Measurements from ENCODE around the gene SLC16A9.
A peak's percentile ranks its signal among the peaks of the same experiment; 100 is the strongest.

The SLC16A9 gene

GRCh38 chr10:59627366-59628018 lies 82.2 kb downstream of the SLC16A9 start:
- no peak for DNase-seq (ENCODE audit: low spot score)

GRCh38 chr10:59626523-59626869 lies 83.2 kb downstream of the SLC16A9 start:
- no peak for DNase-seq (ENCODE audit: low spot score)

GRCh38 chr10:59625721-59626522 lies 83.7 kb downstream of the SLC16A9 start:
- DNase-seq (ENCODE audit: low spot score): peak; percentile 58

GRCh38 chr10:59624951-59625350 lies 84.7 kb downstream of the SLC16A9 start:
- DNase-seq (ENCODE audit: low spot score): no peak

GRCh38 chr10:59624136-59624535 lies 85.5 kb downstream of the SLC16A9 start:
- no peak for DNase-seq (ENCODE audit: low spot score)

- no peak for DNase-seq (ENCODE audit: low spot score)
Observed at GRCh38 chr10:59623133-59624121, 86.2 kb downstream of the SLC16A9 start.

- DNase-seq (ENCODE audit: low spot score): no peak
Observed at GRCh38 chr10:59622320-59623132, 87.1 kb downstream of the SLC16A9 start.

GRCh38 chr10:59621771-59622170 lies 87.9 kb downstream of the SLC16A9 start:
- DNase-seq (ENCODE audit: low spot score): no peak

GRCh38 chr10:59618666-59619065 lies 91.0 kb downstream of the SLC16A9 start:
- DNase-seq (ENCODE audit: low spot score): no peak

- DNase-seq (ENCODE audit: low spot score): no peak
Observed at GRCh38 chr10:59617996-59618395, 91.7 kb downstream of the SLC16A9 start.

GRCh38 chr10:59611048-59611447 lies 98.6 kb downstream of the SLC16A9 start:
- DNase-seq (ENCODE audit: low spot score): no peak

- no peak for DNase-seq (ENCODE audit: low spot score)
Observed at GRCh38 chr10:59607970-59608369, 101.7 kb downstream of the SLC16A9 start.

GRCh38 chr10:59606551-59606961 lies 103.1 kb downstream of the SLC16A9 start:
- no peak for DNase-seq (ENCODE audit: low spot score)

GRCh38 chr10:59601985-59602384 lies 107.7 kb downstream of the SLC16A9 start:
- DNase-seq (ENCODE audit: low spot score): no peak
